ENCODE measurements around the gene PSRC1.

PSRC1 gene

DNA sequence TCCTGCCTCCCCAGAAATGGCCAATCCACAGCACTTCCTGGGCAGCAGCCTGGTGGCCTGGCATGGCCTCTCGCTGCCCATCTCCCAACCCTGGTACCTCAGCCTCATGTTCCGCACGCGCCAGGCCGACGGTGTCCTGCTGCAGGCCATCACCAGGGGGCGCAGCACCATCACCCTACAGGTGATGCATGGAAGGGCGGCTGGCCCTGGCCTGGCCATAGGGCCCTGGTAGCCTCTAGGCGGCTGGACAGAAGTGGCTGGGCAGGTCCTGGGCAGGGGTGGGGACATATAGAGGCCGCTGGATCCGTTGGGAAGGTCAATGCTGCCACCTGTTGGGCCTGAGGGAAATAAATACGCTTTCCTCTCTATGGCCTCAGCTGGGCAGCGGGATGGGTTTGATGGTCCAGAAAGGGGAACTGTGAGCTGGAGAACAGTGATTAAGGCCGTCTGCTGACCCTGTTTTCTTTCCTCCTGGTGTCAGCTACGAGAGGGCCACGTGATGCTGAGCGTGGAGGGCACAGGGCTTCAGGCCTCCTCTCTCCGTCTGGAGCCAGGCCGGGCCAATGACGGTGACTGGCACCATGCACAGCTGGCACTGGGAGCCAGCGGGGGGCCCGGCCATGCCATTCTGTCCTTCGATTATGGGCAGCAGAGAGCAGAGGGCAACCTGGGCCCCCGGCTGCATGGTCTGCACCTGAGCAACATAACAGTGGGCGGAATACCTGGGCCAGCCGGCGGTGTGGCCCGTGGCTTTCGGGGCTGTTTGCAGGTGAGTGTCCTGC lies 19.2 kb downstream of the PSRC1 start:
- no peaks in the 10 kb centered on the region for H3K27me3 ChIP-seq
- peaks cover 10 to 27% (median 14%) of the 10 kb centered on the region in 10 experiments for H3K4me1 ChIP-seq
- 0 out of 22 replicates have a peak, but pooled peaks cover 0 to 6% (median 0%) of the 10 kb centered on the region in 11 experiments for H4K20me1 ChIP-seq
- no peak overlapping the region for H3K27ac ChIP-seq
- no peak overlapping the region for H3K9ac ChIP-seq
- H3K4me3 ChIP-seq: no peak overlapping the region
- H3K36me3 ChIP-seq: peaks cover 0 to 57% (median 12%) of the 10 kb centered on the region in 11 experiments; a peak in 13 of 22 replicates
- no peak for TF ChIP-seq Cebpa-rat (IDR thresholded peaks at IDR 0.05)
- H3K4me2 ChIP-seq: peak overlapping the region in 2 of 11 experiments; percentile 45 to 56; a peak in 3 of 22 replicates
- H3K9me3 ChIP-seq (replicated peaks in 1 of 11): no peaks in the 10 kb centered on the region

GRCh38 chr1:109263234-109263596 lies 19.7 kb downstream of the PSRC1 start:
- Histone ChIP-seq H3K4me2 (0 out of 22 replicates have a peak overlapping the region, but pooled peaks of 1 of the 11 experiments have one; percentile 45), H3K9me3 (replicated peaks in 1 of 11) (no peaks in the 10 kb centered on the region), H4K20me1 (0 out of 22 replicates have a peak, but pooled peaks cover 0 to 6% (median 0%) of the 10 kb centered on the region in 11 experiments), H3K4me1 (peaks cover 10 to 27% (median 14%) of the 10 kb centered on the region in 10 experiments), H3K36me3 (peaks cover 0 to 56% (median 14%) of the 10 kb centered on the region in 11 experiments; a peak in 13 of 22 replicates), H3K27me3 (no peaks in the 10 kb centered on the region), H3K4me3 (no peak overlapping the region), H3K27ac (no peak overlapping the region), H3K9ac (no peak overlapping the region)
- no peak for TF ChIP-seq Cebpa-rat (IDR thresholded peaks at IDR 0.05)

- no peak overlapping the region for H3K27ac ChIP-seq
- no peak overlapping the region for H3K9ac ChIP-seq
- H3K9me3 ChIP-seq (replicated peaks in 1 of 11): no peaks in the 10 kb centered on the region
- H4K20me1 ChIP-seq: no peaks in the 10 kb centered on the region
- H3K27me3 ChIP-seq: no peaks in the 10 kb centered on the region
- peaks cover 7 to 19% (median 10%) of the 10 kb centered on the region in 10 experiments for H3K4me1 ChIP-seq
- H3K36me3 ChIP-seq: peaks cover 0 to 50% (median 14%) of the 10 kb centered on the region in 11 experiments; a peak in 12 of 22 replicates
- no peak for TF ChIP-seq Cebpa-rat (IDR thresholded peaks at IDR 0.05)
- no peak overlapping the region for H3K4me3 ChIP-seq
- no peak overlapping the region for H3K4me2 ChIP-seq
Measured at GRCh38 chr1:109262231-109263055, 20.5 kb downstream of the PSRC1 start.

GRCh38 chr1:109261578-109261977 lies 21.4 kb downstream of the PSRC1 start:
- Histone ChIP-seq H3K36me3 (peaks cover 0 to 48% (median 14%) of the 10 kb centered on the region in 11 experiments; a peak in 12 of 22 replicates), H4K20me1 (no peaks in the 10 kb centered on the region), H3K27ac (no peak overlapping the region), H3K4me3 (no peak overlapping the region), H3K4me2 (no peak overlapping the region), H3K9ac (no peak overlapping the region), H3K27me3 (no peaks in the 10 kb centered on the region), H3K4me1 (peaks cover 0 to 11% (median 4%) of the 10 kb centered on the region in 10 experiments; a peak in 9 of 20 replicates), H3K9me3 (replicated peaks in 1 of 11) (no peaks in the 10 kb centered on the region)
- no peak for TF ChIP-seq Cebpa-rat (IDR thresholded peaks at IDR 0.05)

DNA sequence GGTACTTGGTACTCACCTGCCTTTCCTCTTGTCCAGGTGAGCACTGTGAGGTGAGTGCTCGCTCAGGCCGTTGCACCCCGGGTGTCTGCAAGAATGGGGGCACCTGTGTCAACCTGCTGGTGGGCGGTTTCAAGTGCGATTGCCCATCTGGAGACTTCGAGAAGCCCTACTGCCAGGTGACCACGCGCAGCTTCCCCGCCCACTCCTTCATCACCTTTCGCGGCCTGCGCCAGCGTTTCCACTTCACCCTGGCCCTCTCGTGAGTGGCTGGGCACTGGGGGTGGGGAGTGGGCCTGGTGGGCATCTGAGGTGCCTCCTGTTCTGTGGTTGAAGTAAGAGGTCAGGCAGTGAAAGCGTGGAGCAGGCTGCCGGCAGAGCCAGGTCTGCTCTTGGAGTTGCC lies 21.9 kb downstream of the PSRC1 start:
- Histone ChIP-seq H4K20me1 (no peaks in the 10 kb centered on the region), H3K9me3 (replicated peaks in 1 of 11) (no peaks in the 10 kb centered on the region), H3K4me1 (peaks cover 0 to 14% (median 7%) of the 10 kb centered on the region in 10 experiments; a peak in 14 of 20 replicates), H3K27ac (no peak overlapping the region), H3K4me2 (no peak overlapping the region), H3K9ac (no peak overlapping the region), H3K27me3 (no peaks in the 10 kb centered on the region), H3K4me3 (no peak overlapping the region), H3K36me3 (peaks cover 0 to 46% (median 14%) of the 10 kb centered on the region in 11 experiments; a peak in 12 of 22 replicates)
- no peak for TF ChIP-seq Cebpa-rat (IDR thresholded peaks at IDR 0.05)

GRCh38 chr1:109259674-109260557 lies 23.0 kb downstream of the PSRC1 start:
- Histone ChIP-seq H3K9ac (0 out of 22 replicates have a peak overlapping the region, but pooled peaks of 1 of the 11 experiments have one; percentile 23), H3K27ac (no peak overlapping the region), H3K9me3 (replicated peaks in 1 of 11) (no peaks in the 10 kb centered on the region), H3K36me3 (peaks cover 0 to 35% (median 14%) of the 10 kb centered on the region in 11 experiments; a peak in 12 of 22 replicates), H3K4me3 (no peak overlapping the region), H4K20me1 (no peaks in the 10 kb centered on the region), H3K27me3 (no peaks in the 10 kb centered on the region), H3K4me2 (no peak overlapping the region), H3K4me1 (peaks cover 10 to 24% (median 18%) of the 10 kb centered on the region in 10 experiments)
- no peak for TF ChIP-seq Cebpa-rat (IDR thresholded peaks at IDR 0.05)

DNA sequence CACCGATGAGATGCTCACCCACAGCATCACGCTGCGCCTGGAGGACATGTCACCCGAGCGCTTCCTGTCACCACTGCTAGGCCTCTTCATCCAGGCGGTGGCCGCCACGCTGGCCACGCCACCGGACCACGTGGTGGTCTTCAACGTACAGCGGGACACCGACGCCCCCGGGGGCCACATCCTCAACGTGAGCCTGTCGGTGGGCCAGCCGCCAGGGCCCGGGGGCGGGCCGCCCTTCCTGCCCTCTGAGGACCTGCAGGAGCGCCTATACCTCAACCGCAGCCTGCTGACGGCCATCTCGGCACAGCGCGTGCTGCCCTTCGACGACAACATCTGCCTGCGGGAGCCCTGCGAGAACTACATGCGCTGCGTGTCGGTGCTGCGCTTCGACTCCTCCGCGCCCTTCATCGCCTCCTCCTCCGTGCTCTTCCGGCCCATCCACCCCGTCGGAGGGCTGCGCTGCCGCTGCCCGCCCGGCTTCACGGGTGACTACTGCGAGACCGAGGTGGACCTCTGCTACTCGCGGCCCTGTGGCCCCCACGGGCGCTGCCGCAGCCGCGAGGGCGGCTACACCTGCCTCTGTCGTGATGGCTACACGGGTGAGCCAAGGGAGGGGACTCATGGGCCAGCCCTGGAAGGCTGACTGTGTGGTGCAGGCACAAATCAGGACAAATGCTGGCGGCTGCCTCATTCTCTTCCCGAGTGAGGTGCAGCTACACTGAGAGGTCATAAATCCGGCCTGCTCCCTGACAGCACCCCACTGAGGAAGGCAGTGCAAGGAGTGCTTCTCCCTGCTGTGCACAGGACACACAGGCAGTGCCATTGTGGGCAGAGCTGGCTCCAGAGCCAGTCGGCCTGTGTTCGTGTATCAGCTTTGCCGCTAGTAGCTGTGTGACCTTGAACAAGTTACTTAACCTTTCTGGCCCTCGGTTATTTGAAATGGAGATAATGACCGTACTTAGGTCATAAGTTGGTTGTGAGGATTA lies 24.2 kb downstream of the PSRC1 start:
- Histone ChIP-seq H3K9me3 (replicated peaks in 1 of 11) (no peaks in the 10 kb centered on the region), H3K27me3 (no peaks in the 10 kb centered on the region), H4K20me1 (no peaks in the 10 kb centered on the region), H3K36me3 (peaks cover 0 to 30% (median 10%) of the 10 kb centered on the region in 11 experiments; a peak in 12 of 22 replicates), H3K4me3 (no peak overlapping the region), H3K27ac (no peak overlapping the region), H3K9ac (no peak overlapping the region), H3K4me2 (no peak overlapping the region), H3K4me1 (peaks cover 21 to 32% (median 27%) of the 10 kb centered on the region in 10 experiments)
- no peak for TF ChIP-seq Cebpa-rat (IDR thresholded peaks at IDR 0.05)

Data from BLaER1 treated with 17β-estradiol and CSF1 and Interleukin-3, amounts not matched to agents 10 nM and 100 nM (cell line).